K562 (cell line): ENCODE data around the gene AIPL1. TPM values are rescaled to one million over a fixed set of nuclear protein-coding genes. Genes with fewer than 3 reads are reported as not detected.

Experiments
- CBX8 ChIP-seq: fragments of 200-600 bp; sonication (generic); IDR thresholded peaks from 2 replicates; pipeline ENCODE4 v1.6.1; 2012; ENCODE audit warnings: borderline replicate concordance, mixed run types, low read depth, mild to moderate bottlenecking, moderate library complexity, mixed read lengths, low read length, control low read depth, inconsistent platforms; ENCODE audit not compliant: poor library complexity, severe bottlenecking; ENCODE audit errors: extremely low read depth
- CEBPZ ChIP-seq: fragments of 150-350 bp; IDR thresholded peaks from 2 replicates; pipeline ENCODE4 v1.6.1; 2014; ENCODE audit warnings: low read depth, mild to moderate bottlenecking, low read length, borderline replicate concordance
- CTBP1 ChIP-seq: fragments of 450-650 bp; IDR thresholded peaks from 2 replicates; pipeline ENCODE4 v1.6.1; 2016; ENCODE audit warnings: borderline replicate concordance
- NONO ChIP-seq, 2 experiments: fragments of 200-400 bp in 1 of 2; fragments of 450-650 bp in 1 of 2; formaldehyde crosslinking in 1 of 2; IDR thresholded peaks; 2 replicates each; pipeline ENCODE4 v1.6.1; 2017; ENCODE audit warnings: low read depth in 2 of 2, mild to moderate bottlenecking in 2 of 2, moderate library complexity in 2 of 2, low read length in 1 of 2
- NR0B1 ChIP-seq: fragments of 450-650 bp; IDR thresholded peaks from one replicate; pipeline ENCODE4 v1.6.1; 2018; ENCODE audit warnings: mild to moderate bottlenecking, moderate library complexity; ENCODE audit not compliant: partially characterized antibody
- POLR2G ChIP-seq: fragments of 200-400 bp; formaldehyde crosslinking; IDR thresholded peaks from 2 replicates; pipeline ENCODE4 v1.6.1; 2017; ENCODE audit warnings: low read depth, mild to moderate bottlenecking, antibody characterized with exemption, low read length, moderate library complexity
- RAD51 ChIP-seq: fragments of 450-650 bp; IDR thresholded peaks from 2 replicates; pipeline ENCODE4 v1.7.1; 2016; ENCODE audit warnings: low read depth, mild to moderate bottlenecking, borderline replicate concordance
- REST ChIP-seq, 2 experiments: fragments of 450-650 bp; formaldehyde crosslinking in 1 of 2; IDR thresholded peaks; 2 replicates each; pipeline versions ENCODE4 v1.4.0 to v1.6.1; 2014 to 2020; ENCODE audit warnings: mild to moderate bottlenecking in 2 of 2, borderline replicate concordance in 1 of 2, low read depth in 1 of 2
- SMC3 ChIP-seq: conservative IDR thresholded peaks from 2 replicates; pipeline ENCODE4 v1.6.1; 2011; ENCODE audit warnings: low read depth, low read length, improper control_type of control experiment; ENCODE audit not compliant: insufficient read depth
- USF1 ChIP-seq: sonication (generic); formaldehyde crosslinking; IDR thresholded peaks from 2 replicates; pipeline ENCODE4 v1.9.0; 2022; ENCODE audit warnings: mild to moderate bottlenecking, missing genetic modification reagents
- polyA plus RNA-seq, 8 experiments: library from polyadenylated mRNA; depleted of rRNA in 4 of 8; stranded (reverse) in 5 of 8; unstranded in 3 of 8; fragments of >200 nt; fragmentation: Nextera tagmentation in 2 of 8; fragmentation: Illumina TruSeq in 1 of 8; extraction: Ambion mirVana in 2 of 8; extraction: Trizol in 1 of 8; gene quantifications; 2 replicates each; pipeline versions ENCODE4 v1.2.1 to v1.2.3, GENCODE V29; 2011 to 2014; ENCODE audit warnings: inconsistent platforms in 1 of 8, missing spikeins in 1 of 8
- total RNA-seq, 7 experiments: library from RNA; depleted of rRNA in 6 of 7; stranded (reverse); fragments of >200 nt in 6 of 7; fragmentation: Illumina TruSeq in 2 of 7; extraction: Trizol in 2 of 7; gene quantifications; 2 replicates each; pipeline versions ENCODE4 v1.2.1 to v1.2.3, GENCODE V29; 2011 to 2021; ENCODE audit warnings: low replicate concordance in 1 of 7

The AIPL1 gene
- total and polyA plus RNA-seq, 9 of the 15 experiments (the other 6 are each of a cell fraction or from before 2014, with no cell fraction given): not detected

- TF ChIP-seq REST (IDR thresholded peaks at IDR 0.05; ENCODE audit: borderline replicate concordance) (peak; percentile 59; the same call in 1 of the 2 replicates), REST (CRISPR knock-in tag; IDR thresholded peaks at IDR 0.05; ENCODE audit: low read depth) (no peak), RAD51 (0 out of 2 replicates have a peak, but pooled peaks have one; percentile 13), CTBP1 (peak; percentile 96), CEBPZ (no peak), SMC3 (peak; percentile 77), USF1 (no peak), NONO (IDR thresholded peaks at IDR 0.05; ENCODE audit: low read depth in 2 of 2, low read length in 1 of 2) (no peak), CBX8 (no peak), POLR2G (no peak), NR0B1 (no peak)
Observed at GRCh38 chr17:6421700-6422604, 13.0 kb downstream of the AIPL1 start (continued).
